Measurements from ENCODE around the gene ESRRA. TPM values are rescaled to one million over a fixed set of nuclear protein-coding genes. Genes with fewer than 3 reads are reported as not detected.

Gene ESRRA
- 18.8 and 21.2 TPM in 2 replicates for total RNA-seq (2013; cell fraction: nucleolus; rRNA removed)
- total RNA-seq (2014; rRNA removed) (34.9 and 40.7 TPM in 2 replicates), total RNA-seq (2014; rRNA removed; fragmentation: Illumina TruSeq; extraction: Trizol) (12.3 and 12.7 TPM in 2 replicates), total RNA-seq (2021) (41.7 and 48.9 TPM in 2 replicates), polyA plus RNA-seq (2011; rRNA removed) (6.4 and 10.9 TPM in 2 replicates), polyA plus RNA-seq (2014; fragmentation: Illumina TruSeq; extraction: Trizol) (1.5 and 7.0 TPM in 2 replicates), polyA plus RNA-seq (2014; fragmentation: Nextera tagmentation; extraction: Ambion mirVana) (under 1 TPM; 0.32 to 0.55 TPM), polyA plus RNA-seq (2014; rRNA removed) (32.7 and 45.0 TPM in 2 replicates), polyA plus RNA-seq (2016; fragmentation: Nextera tagmentation; extraction: Ambion mirVana) (10 to 100 TPM; 12.4 to 23.3 TPM), polyA minus RNA-seq (2011; rRNA and poly(A)+ RNA removed) (7.6 and 17.4 TPM in 2 replicates), Bru-seq, nascent RNA (percentile 68 among the genes with signal in this experiment), BruChase-seq, experiment 1, labeled RNA remaining after a 6-hour chase (percentile 80 among the genes with signal in this experiment), BruChase-seq, experiment 2, labeled RNA remaining after a 2-hour chase (percentile 78 among the genes with signal in this experiment)
- 3.8 TPM for polyA plus RNA-seq (2011; ENCODE audit: low read depth)
- polyA plus RNA-seq (2011; cell fraction: cytosol; rRNA removed): 16.8 and 24.8 TPM in 2 replicates
- polyA plus RNA-seq (2011; cell fraction: nucleus; rRNA removed): 24.4 and 36.6 TPM in 2 replicates
- polyA plus RNA-seq (2012): 10.7 and 14.9 TPM in 2 replicates
- 8.6 and 10.6 TPM in 2 replicates for polyA minus RNA-seq (2011; cell fraction: cytosol; rRNA and poly(A)+ RNA removed)
- polyA minus RNA-seq (2011; cell fraction: nucleus; rRNA and poly(A)+ RNA removed): 7.3 and 17.8 TPM in 2 replicates
- long read RNA-seq, experiment 1, partial matches to known transcripts: 1 of 4 reads
- long read RNA-seq, experiment 1, other reads (novel, unspliced or antisense): 0 of 4 reads
- long read RNA-seq, experiment 2, partial matches to known transcripts: 0 of 1 reads
- long read RNA-seq, experiment 2, other reads (novel, unspliced or antisense): 1 of 1 reads

DNA sequence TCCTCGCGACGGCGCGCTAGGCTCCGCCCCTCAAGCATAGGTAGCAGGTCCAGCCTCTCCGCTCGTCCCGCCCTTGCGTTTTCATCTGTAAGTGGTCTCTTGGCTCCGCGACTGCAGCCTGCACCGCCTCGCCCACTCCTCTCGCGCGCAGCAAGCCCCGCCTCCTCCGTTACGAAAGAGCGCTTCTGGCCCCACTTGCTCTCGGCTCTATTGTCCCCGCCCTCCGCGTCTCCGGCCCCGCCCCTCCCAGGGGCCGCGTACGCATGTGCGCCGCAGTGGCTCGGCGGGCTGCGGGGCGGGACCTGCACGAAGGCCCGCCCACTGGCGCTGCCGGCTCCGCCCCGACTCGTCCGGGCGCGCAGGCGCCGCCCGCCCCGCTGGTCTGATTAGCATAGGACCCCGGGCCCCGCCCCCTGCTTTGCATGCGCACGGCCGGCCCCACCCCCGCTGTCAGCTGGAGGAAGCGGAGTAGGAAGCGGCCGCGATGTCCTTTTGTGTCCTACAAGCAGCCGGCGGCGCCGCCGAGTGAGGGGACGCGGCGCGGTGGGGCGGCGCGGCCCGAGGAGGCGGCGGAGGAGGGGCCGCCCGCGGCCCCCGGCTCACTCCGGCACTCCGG, at the start of gene ESRRA:
Gene ESRRA (plus strand): TSS at position 450 of the 616 bp plus-strand sequence. CDS start 1,656 bp downstream, outside the sequence.
- Histone ChIP-seq H2AFZ (ENCODE audit: control insufficient read depth, low read depth, low read length) (peak within 1 kb of the TSS; percentile 63), H3K4me2 (ENCODE audit: control insufficient read depth, insufficient read depth) (peak within 1 kb of the TSS; percentile 99), H3K9ac (ENCODE audit: control insufficient read depth, insufficient read depth, low read length) (peak within 1 kb of the TSS; percentile 81), H3K27me3 (replicated peaks in 1 of 2; ENCODE audit: control insufficient read depth in 2 of 2, insufficient read depth in 2 of 2, low read length in 1 of 2) (peaks cover 0 to 8% of the 10 kb centered on the region in 2 experiments; a peak in 2 of 4 replicates), H3K36me3 (ENCODE audit: control insufficient read depth in 2 of 2, insufficient read depth in 2 of 2, low read length in 1 of 2) (peaks cover 0 to 3% of the 10 kb centered on the region in 2 experiments; a peak in 2 of 4 replicates), H3K4me3 (peak within 1 kb of the TSS; percentile 78), H3K4me1 (ENCODE audit: control insufficient read depth, insufficient read depth, low read length) (peaks cover 25% of the 10 kb centered on the region), H3K27ac (ENCODE audit: control insufficient read depth, insufficient read depth) (peak within 1 kb of the TSS; percentile 90), H3K79me2 (ENCODE audit: control insufficient read depth, insufficient read depth, low read length) (peaks cover 24% of the 10 kb centered on the region), H4K20me1 (ENCODE audit: control insufficient read depth, insufficient read depth) (no peaks in the 10 kb centered on the region), H3K9me3 (replicated peaks; ENCODE audit: control insufficient read depth, insufficient read depth, low read length) (no peaks in the 10 kb centered on the region)
- DNase-seq (ENCODE audit: low read depth, low spot score) (peak; percentile 94), ATAC-seq (peak; percentile 83), FAIRE-seq (no peak)
- ChIA-PET SMC1A (ENCODE audit: uncharacterized antibody, unreplicated experiment) (interaction anchor here (0.7 to 5.7 kb wide), 9 partner anchors 12 to 99 kb away, joined by 3 to 98 read pairs (median 4); partner anchors contain the start of genes FERMT3, FKBP2, PRDX5 and TRMT112), RAD21 (ENCODE audit: unreplicated experiment) (interaction anchor here (0.6 to 5.8 kb wide), 17 partner anchors 13 to 347 kb away, joined by 3 to 125 read pairs (median 6); partner anchors contain the start of genes FERMT3, FKBP2, GPR137 and NUDT22), CTCF (interaction anchor here (0.5 to 5.8 kb wide), 27 partner anchors 12 to 345 kb away, joined by 3 to 238 read pairs (median 5); partner anchors contain the start of genes BAD, CCDC88B, FERMT3 and FKBP2), POLR2A (interaction anchor here (0.6 to 5.8 kb wide), 21 partner anchors 12 to 346 kb away, joined by 3 to 70 read pairs (median 6); partner anchors contain the start of genes BAD, CCDC88B, FERMT3 and FKBP2)
- no TSS peak for BruUV-seq (replicated peaks)
- intact Hi-C loops (cut with micrococcal nuclease; ENCODE audit: unreplicated experiment) (loop anchor here (1.0 to 2.0 kb wide), 2 partner anchors 35 to 64 kb away; partner anchors contain the start of genes CCDC88B and FKBP2), in situ Hi-C loops (cut with MboI) (no loop called here)
- WGBS (ENCODE audit: insufficient coverage, insufficient replicate concordance, low lambda C conversion rate, missing lambda C conversion rate): 1% methylated on average over 40 of the region's 81 CpGs
- TF ChIP-seq EP300 (IDR thresholded peaks at IDR 0.05; ENCODE audit: borderline replicate concordance in 1 of 2, control insufficient read depth in 1 of 2, low read depth in 2 of 2, low read length in 2 of 2) (no peak), BHLHE40 (IDR thresholded peaks at IDR 0.05; ENCODE audit: borderline replicate concordance in 1 of 2, low read depth in 2 of 2, low read length in 1 of 2) (peak; percentile 28 to 65; a peak in 2 of 4 replicates), SIN3A (IDR thresholded peaks at IDR 0.05; ENCODE audit: low read depth, low read length) (peak; percentile 87; the same call in 1 of the 2 replicates), KDM1A (IDR thresholded peaks at IDR 0.05; ENCODE audit: borderline replicate concordance) (no peak), YY1 (IDR thresholded peaks at IDR 0.05; ENCODE audit: low read depth, low read length) (0 out of 2 replicates have a peak, but pooled peaks have one; percentile 28), ATF7 (IDR thresholded peaks at IDR 0.05; ENCODE audit: low read depth) (no peak), SPI1 (IDR thresholded peaks at IDR 0.05; ENCODE audit: borderline replicate concordance, insufficient read depth, low read depth, low read length) (no peak), RAD51 (IDR thresholded peaks at IDR 0.05) (no peak), TAF1 (IDR thresholded peaks at IDR 0.05; ENCODE audit: borderline replicate concordance, low read depth, low read length) (no peak), MYC (IDR thresholded peaks at IDR 0.05; ENCODE audit: insufficient read depth, insufficient read length, insufficient replicate concordance, low read length, severe bottlenecking) (no peak), POLR2A (IDR thresholded peaks at IDR 0.05; ENCODE audit: low read depth, low read length) (peak; percentile 74), NFXL1 (IDR thresholded peaks at IDR 0.05; ENCODE audit: borderline replicate concordance) (no peak), SREBF1 (IDR thresholded peaks at IDR 0.05; ENCODE audit: low read length) (no peak), TCF3 (IDR thresholded peaks at IDR 0.05; ENCODE audit: borderline replicate concordance, insufficient read depth, low read depth, low read length) (0 out of 2 replicates have a peak, but pooled peaks have one; percentile 23)
- TF ChIP-seq, protein P1, sequence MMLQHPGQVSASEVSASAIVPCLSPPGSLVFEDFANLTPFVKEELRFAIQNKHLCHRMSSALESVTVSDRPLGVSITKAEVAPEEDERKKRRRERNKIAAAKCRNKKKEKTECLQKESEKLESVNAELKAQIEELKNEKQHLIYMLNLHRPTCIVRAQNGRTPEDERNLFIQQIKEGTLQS (IDR thresholded peaks at IDR 0.05; ENCODE audit: borderline replicate concordance, extremely low read depth, low read depth, low read length): no peak
